H9 (cell line): ENCODE measurements around the gene SMIM14. TPM values are rescaled to one million over a fixed set of nuclear protein-coding genes. Genes with fewer than 3 reads are reported as not detected.

ENCODE experiments used
- DNase-seq: peaks from one replicate; pipeline ENCODE4 v3.0.0-alpha.2; 2017
- H2AFZ ChIP-seq: one replicate; pipeline ENCODE4 v1.6.1; 2013; ENCODE audit warnings: mild to moderate bottlenecking, low read length, control low read depth, moderate library complexity
- H2AK5ac ChIP-seq: 2 replicates; pipeline ENCODE4 v1.6.1; 2013; ENCODE audit warnings: low read length, control low read depth, mixed read lengths; ENCODE audit not compliant: insufficient read length
- H2BK120ac ChIP-seq: one replicate; pipeline ENCODE4 v1.6.1; 2013; ENCODE audit warnings: low read depth, mild to moderate bottlenecking, low read length, control low read depth, inconsistent platforms; ENCODE audit not compliant: poor library complexity, severe bottlenecking
- H2BK12ac ChIP-seq: 2 replicates; pipeline ENCODE4 v1.6.1; 2013; ENCODE audit warnings: low read length, control low read depth, mixed read lengths, low read depth; ENCODE audit not compliant: insufficient read length
- H2BK15ac ChIP-seq: 2 replicates; pipeline ENCODE4 v1.6.1; 2013; ENCODE audit warnings: low read depth, low read length, control low read depth
- H2BK20ac ChIP-seq: one replicate; pipeline ENCODE4 v1.6.1; 2013; ENCODE audit warnings: low read depth, mild to moderate bottlenecking, low read length, control low read depth, inconsistent platforms; ENCODE audit not compliant: poor library complexity, severe bottlenecking
- H2BK5ac ChIP-seq: 2 replicates; pipeline ENCODE4 v1.6.1; 2013; ENCODE audit warnings: low read length, control low read depth, mixed read lengths; ENCODE audit not compliant: insufficient read length
- H3K14ac ChIP-seq: 2 replicates; pipeline ENCODE4 v1.6.1; 2013; ENCODE audit warnings: low read length, control low read depth; ENCODE audit not compliant: insufficient read depth
- H3K18ac ChIP-seq: 2 replicates; pipeline ENCODE4 v1.6.1; 2013; ENCODE audit warnings: low read depth, mild to moderate bottlenecking, mixed read lengths, low read length, control low read depth; ENCODE audit not compliant: insufficient read length
- H3K23ac ChIP-seq: 2 replicates; pipeline ENCODE4 v1.6.1; 2013; ENCODE audit warnings: low read length, control low read depth, mixed read lengths, low read depth; ENCODE audit not compliant: insufficient read length
- H3K23me2 ChIP-seq: 2 replicates; pipeline ENCODE4 v1.6.1; 2013; ENCODE audit warnings: low read depth, mild to moderate bottlenecking, mixed read lengths, low read length, control low read depth; ENCODE audit not compliant: insufficient read length, poor library complexity, severe bottlenecking
- H3K27ac ChIP-seq: 2 replicates; pipeline ENCODE4 v1.5.1; 2013; ENCODE audit warnings: low read length, control low read depth, mixed read lengths, low read depth; ENCODE audit not compliant: insufficient read length
- H3K27me3 ChIP-seq: 2 replicates; pipeline ENCODE4 v1.6.1; 2013; ENCODE audit warnings: low read length, control low read depth, inconsistent platforms; ENCODE audit not compliant: insufficient read depth
- H3K4ac ChIP-seq: 2 replicates; pipeline ENCODE4 v1.6.1; 2013; ENCODE audit warnings: low read depth, mild to moderate bottlenecking, control low read depth, inconsistent platforms, low read length, moderate library complexity
- H3K4me1 ChIP-seq: 2 replicates; pipeline ENCODE4 v1.6.1; 2013; ENCODE audit warnings: low read length, control low read depth, inconsistent platforms; ENCODE audit not compliant: insufficient read depth
- H3K4me2 ChIP-seq: 2 replicates; pipeline ENCODE4 v1.6.1; 2013; ENCODE audit warnings: low read length, control low read depth, mixed read lengths; ENCODE audit not compliant: insufficient read length, insufficient read depth
- H3K56ac ChIP-seq: 2 replicates; pipeline ENCODE4 v1.6.1; 2013; ENCODE audit warnings: low read depth, mild to moderate bottlenecking, mixed read lengths, low read length, control low read depth; ENCODE audit not compliant: insufficient read length
- H3K79me1 ChIP-seq: 2 replicates; pipeline ENCODE4 v1.6.1; 2013; ENCODE audit warnings: low read depth, mild to moderate bottlenecking, moderate library complexity, low read length, control low read depth, inconsistent platforms; ENCODE audit not compliant: insufficient read depth, poor library complexity, severe bottlenecking
- H3K79me2 ChIP-seq: 2 replicates; pipeline ENCODE4 v1.6.1; 2013; ENCODE audit warnings: low read length, control low read depth, inconsistent platforms; ENCODE audit not compliant: insufficient read depth
- H3K9ac ChIP-seq: 2 replicates; pipeline ENCODE4 v1.6.1; 2013; ENCODE audit warnings: low read length, control low read depth, mixed read lengths; ENCODE audit not compliant: insufficient read length; ENCODE audit errors: extremely low read depth
- H3K9me3 ChIP-seq: one replicate; pipeline ENCODE4 v1.6.1; 2013; ENCODE audit warnings: low read depth, low read length, inconsistent platforms; ENCODE audit not compliant: control insufficient read depth
- H3T11ph ChIP-seq: one replicate; pipeline ENCODE4 v1.6.1; 2013; ENCODE audit warnings: mild to moderate bottlenecking, low read length, control low read depth, inconsistent platforms
- H4K20me1 ChIP-seq: one replicate; pipeline ENCODE4 v1.6.1; 2013; ENCODE audit not compliant: control insufficient read depth, insufficient read length, insufficient read depth
- H4K5ac ChIP-seq: 2 replicates; pipeline ENCODE4 v1.6.1; 2013; ENCODE audit warnings: low read depth, mild to moderate bottlenecking, mixed read lengths, low read length, control low read depth; ENCODE audit not compliant: insufficient read length
- H4K8ac ChIP-seq: replicated peaks from 2 replicates; pipeline ENCODE4 v1.6.1; 2013; ENCODE audit warnings: low read length, control low read depth, mixed read lengths, low read depth; ENCODE audit not compliant: insufficient read length
- H4K91ac ChIP-seq: 2 replicates; pipeline ENCODE4 v1.6.1; 2013; ENCODE audit warnings: low read depth, mild to moderate bottlenecking, moderate library complexity, mixed read lengths, low read length, control low read depth; ENCODE audit not compliant: insufficient read length
- H3K27ac Mint-ChIP-seq, 3 experiments: 2 replicates in 2 of 3; 3 replicates in 1 of 3; pipeline ENCODE4 v1.8.0; 2020 to 2021; ENCODE audit warnings: mixed read lengths in 3 of 3, mild to moderate bottlenecking in 1 of 3, moderate library complexity in 1 of 3
- H3K27me3 Mint-ChIP-seq: 2 replicates; pipeline ENCODE4 v1.8.0; 2021; ENCODE audit warnings: low read depth, mild to moderate bottlenecking, moderate library complexity, mixed read lengths
- H3K36me3 Mint-ChIP-seq, 3 experiments: 2 replicates in 2 of 3; 3 replicates in 1 of 3; pipeline ENCODE4 v1.8.0; 2020 to 2021; ENCODE audit warnings: low read depth in 3 of 3, mixed read lengths in 3 of 3; ENCODE audit not compliant: insufficient read depth in 1 of 3
- H3K4me1 Mint-ChIP-seq, 2 experiments: 2 replicates each; pipeline ENCODE4 v1.8.0; 2020; ENCODE audit warnings: mixed read lengths in 2 of 2
- H3K4me3 Mint-ChIP-seq, 2 experiments: 2 replicates in 1 of 2; 3 replicates in 1 of 2; pipeline ENCODE4 v1.8.0; 2020 to 2021; ENCODE audit warnings: mild to moderate bottlenecking in 2 of 2, mixed read lengths in 2 of 2, moderate library complexity in 1 of 2
- H3K9me3 Mint-ChIP-seq, 2 experiments: 2 replicates in 1 of 2; 3 replicates in 1 of 2; pipeline ENCODE4 v1.8.0; 2020; ENCODE audit warnings: mild to moderate bottlenecking in 2 of 2, mixed read lengths in 2 of 2, moderate library complexity in 1 of 2
- WGBS: extraction: QIAGEN DNeasy Blood & Tissue Kit; methylation state at CpG from one replicate; pipeline ENCODE4 v1.1.7; 2013; ENCODE audit warnings: missing lambda C conversion rate, low lambda C conversion rate, mixed read lengths; ENCODE audit not compliant: insufficient read length; ENCODE audit errors: extremely low coverage; 5-methylcytosine and 5-hydroxymethylcytosine counted together
- total RNA-seq: library from RNA; stranded (reverse); gene quantifications from 2 replicates; pipeline ENCODE4 v1.2.1, GENCODE V29; 2021
- TF ChIP-seq, protein P1 (sequence below): fragments of 200-600 bp; sonication (generic); conservative IDR thresholded peaks from 3 replicates; pipeline ENCODE4 v1.8.0; 2021; ENCODE audit warnings: antibody characterized with exemption, mild to moderate bottlenecking

SMIM14 gene
- total RNA-seq, 1 experiment from 2014 or later, result 19.4 TPM

GRCh38 chr4:39617534-39617933, 21.1 kb downstream of the SMIM14 start:
- no peaks in the 10 kb centered on the region for H3K27me3 Mint-ChIP-seq
- Histone ChIP-seq H2AK5ac (no peak overlapping the region), H2BK12ac (no peak overlapping the region), H4K5ac (no peak overlapping the region), H3K4me2 (no peak overlapping the region), H3K23me2 (no peaks in the 10 kb centered on the region), H3K23ac (no peak overlapping the region), H3K9me3 (no peaks in the 10 kb centered on the region), H3K18ac (no peak overlapping the region), H3K14ac (no peak overlapping the region), H4K91ac (no peak overlapping the region), H2AFZ (no peak overlapping the region), H2BK120ac (no peak overlapping the region), H3T11ph (no peak overlapping the region), H2BK15ac (no peak overlapping the region), H4K8ac (no peak overlapping the region), H3K4ac (no peak overlapping the region), H3K4me1 (no peaks in the 10 kb centered on the region), H3K27ac (no peak overlapping the region), H3K56ac (no peak overlapping the region), H3K9ac (no peak overlapping the region), H3K79me1 (no peaks in the 10 kb centered on the region), H2BK5ac (no peak overlapping the region), H3K27me3 (no peaks in the 10 kb centered on the region), H3K79me2 (no peaks in the 10 kb centered on the region), H2BK20ac (no peak overlapping the region), H4K20me1 (no peaks in the 10 kb centered on the region)
- peaks cover 0 to 5% (median 1%) of the 10 kb centered on the region in 3 experiments; a peak in 2 of 7 replicates for H3K36me3 Mint-ChIP-seq
- peaks cover 8 to 14% of the 10 kb centered on the region in 2 experiments for H3K4me1 Mint-ChIP-seq
- no peak for DNase-seq
- no peaks in the 10 kb centered on the region for H3K9me3 Mint-ChIP-seq
- H3K27ac Mint-ChIP-seq, result no peak overlapping the region
- H3K4me3 Mint-ChIP-seq, result no peak overlapping the region
- no CpG with 5 or more reads among the region's 2 CpGs for WGBS
- TF ChIP-seq, protein P1, sequence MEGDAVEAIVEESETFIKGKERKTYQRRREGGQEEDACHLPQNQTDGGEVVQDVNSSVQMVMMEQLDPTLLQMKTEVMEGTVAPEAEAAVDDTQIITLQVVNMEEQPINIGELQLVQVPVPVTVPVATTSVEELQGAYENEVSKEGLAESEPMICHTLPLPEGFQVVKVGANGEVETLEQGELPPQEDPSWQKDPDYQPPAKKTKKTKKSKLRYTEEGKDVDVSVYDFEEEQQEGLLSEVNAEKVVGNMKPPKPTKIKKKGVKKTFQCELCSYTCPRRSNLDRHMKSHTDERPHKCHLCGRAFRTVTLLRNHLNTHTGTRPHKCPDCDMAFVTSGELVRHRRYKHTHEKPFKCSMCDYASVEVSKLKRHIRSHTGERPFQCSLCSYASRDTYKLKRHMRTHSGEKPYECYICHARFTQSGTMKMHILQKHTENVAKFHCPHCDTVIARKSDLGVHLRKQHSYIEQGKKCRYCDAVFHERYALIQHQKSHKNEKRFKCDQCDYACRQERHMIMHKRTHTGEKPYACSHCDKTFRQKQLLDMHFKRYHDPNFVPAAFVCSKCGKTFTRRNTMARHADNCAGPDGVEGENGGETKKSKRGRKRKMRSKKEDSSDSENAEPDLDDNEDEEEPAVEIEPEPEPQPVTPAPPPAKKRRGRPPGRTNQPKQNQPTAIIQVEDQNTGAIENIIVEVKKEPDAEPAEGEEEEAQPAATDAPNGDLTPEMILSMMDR, result no peak
